RWPE1 (cell line): ENCODE results near the gene LINGO3.

Experiments used
- CTCF ChIA-PET: fragments of 350-600 bp; sonication (Branson Sonifier 250); formaldehyde crosslinking; extraction: SDS; loops from one replicate; lab custom pipeline; 2021; lab: Yijun Ruan, JAX
- POLR2A ChIA-PET: fragments of 400-600 bp; formaldehyde crosslinking; extraction: SDS; loops from one replicate; lab custom pipeline; 2020; ENCODE audit warnings: antibody characterized with exemption; ENCODE audit not compliant: low non-redundant PET; lab: Yijun Ruan, JAX
- DNase-seq: peaks from one replicate; pipeline ENCODE4 v3.0.0; 2012; ENCODE audit warnings: low spot score
- H3K27ac ChIP-seq: fragments of 450-650 bp; 2 replicates; pipeline ENCODE4 v1.5.1; 2017
- CTCF ChIP-seq: fragments of 450-650 bp; conservative IDR thresholded peaks from 2 replicates; pipeline ENCODE4 v1.5.1; 2017; ENCODE audit warnings: low read depth, mild to moderate bottlenecking

LINGO3 gene

GRCh38 chr19:2327773-2328400, 19.9 kb upstream of the LINGO3 start:
- no peak for TF ChIP-seq CTCF
- H3K27ac ChIP-seq, result peak overlapping the region; percentile 84
- ChIA-PET POLR2A (interaction anchor here (0.6 to 0.8 kb wide), 3 partner anchors 9 to 1754 kb away, joined by 3 to 4 read pairs (median 3); partner anchors contain the start of gene TIMM13), CTCF (no interaction called here)
- peak; percentile 65 for DNase-seq

- CTCF ChIA-PET, result no interaction called here
- POLR2A ChIA-PET, result no interaction called here
- TF ChIP-seq CTCF, result no peak
- no peak for DNase-seq
- H3K27ac ChIP-seq, result peak overlapping the region; percentile 84
Observed at GRCh38 chr19:2326699-2327360, 18.9 kb upstream of the LINGO3 start.

GRCh38 chr19:2325281-2326046, 17.5 kb upstream of the LINGO3 start:
- ChIA-PET CTCF (interaction anchor here (0.6 kb wide), 1 partner anchor 228 kb away, joined by 5 read pairs; no protein-coding TSS in a partner anchor), POLR2A (interaction anchor here (0.6 kb wide), 1 partner anchor 19 kb away, joined by 3 read pairs; no protein-coding TSS in a partner anchor)
- DNase-seq, result no peak
- H3K27ac ChIP-seq, result peak overlapping the region; percentile 11
- TF ChIP-seq CTCF, result no peak

GRCh38 chr19:2324220-2324948, 16.4 kb upstream of the LINGO3 start:
- no peak for TF ChIP-seq CTCF
- CTCF ChIA-PET, result no interaction called here
- DNase-seq, result no peak
- peak overlapping the region; percentile 7; the same call in 1 of the 2 replicates for H3K27ac ChIP-seq
- POLR2A ChIA-PET, result no interaction called here

GRCh38 chr19:2323707-2324106, 15.8 kb upstream of the LINGO3 start:
- TF ChIP-seq CTCF, result no peak
- ChIA-PET CTCF (no interaction called here), POLR2A (no interaction called here)
- DNase-seq, result no peak
- H3K27ac ChIP-seq, result no peak overlapping the region
